ENCODE measurements around the gene NUAK2.
"Not testable (repeated sequence)": the region's sequence is repeated elsewhere in the genome, so short reads cannot be mapped to it uniquely, and the experiment has no call there.

Gene NUAK2

GRCh38 chr1:205321162-205321958 lies at the start of gene NUAK2:
NUAK2 (minus strand) TSS chr1:205321745; CDS start chr1:205321628, 117 bp downstream.
- DNase-seq, result no peak

DNA sequence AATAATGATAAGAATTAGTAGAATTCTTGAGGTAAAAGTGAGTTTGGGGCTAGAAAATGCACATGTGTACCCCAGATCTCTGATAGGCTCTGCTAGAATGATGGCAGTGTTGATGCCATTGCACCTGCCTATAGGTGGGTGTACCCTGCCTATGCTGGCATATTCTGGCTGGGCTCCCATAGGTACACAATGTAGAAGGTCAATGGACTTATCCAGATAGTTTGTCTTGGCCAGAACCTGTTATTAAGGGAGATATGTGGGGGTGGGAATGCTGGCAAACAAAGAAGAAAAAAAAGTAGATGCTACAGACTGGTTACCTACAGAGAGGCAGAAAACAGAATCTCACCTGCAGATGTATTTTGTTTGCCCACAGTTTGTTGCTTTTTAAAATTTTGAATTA lies 49.2 kb upstream of the NUAK2 start:
- no peak for DNase-seq

DNA sequence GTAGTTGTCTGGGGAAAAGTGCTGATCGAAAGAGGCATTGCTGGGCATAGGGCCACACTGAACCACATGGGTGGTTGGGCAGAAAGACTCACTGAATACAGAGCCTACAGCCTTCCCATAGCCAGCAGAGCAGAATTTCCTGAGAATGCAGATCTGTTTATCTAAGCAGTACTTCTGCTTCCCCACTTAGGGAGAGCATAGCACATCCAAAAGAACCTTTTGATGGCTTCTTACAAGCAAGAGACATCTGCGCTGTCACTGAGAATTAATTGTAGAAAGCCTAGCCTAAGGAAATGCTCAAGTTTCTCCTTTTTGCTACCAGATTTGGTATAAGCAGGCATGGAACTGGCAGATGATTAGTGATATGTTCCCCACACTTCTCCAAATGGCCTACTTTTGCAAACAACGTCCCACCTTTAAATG lies 48.2 kb upstream of the NUAK2 start:
- DNase-seq, result no peak

GRCh38 chr1:205368478-205368877 lies 46.9 kb upstream of the NUAK2 start:
- DNase-seq, result no peak

GRCh38 chr1:205365945-205366463 lies 44.5 kb upstream of the NUAK2 start:
- DNase-seq, result no peak

DNA sequence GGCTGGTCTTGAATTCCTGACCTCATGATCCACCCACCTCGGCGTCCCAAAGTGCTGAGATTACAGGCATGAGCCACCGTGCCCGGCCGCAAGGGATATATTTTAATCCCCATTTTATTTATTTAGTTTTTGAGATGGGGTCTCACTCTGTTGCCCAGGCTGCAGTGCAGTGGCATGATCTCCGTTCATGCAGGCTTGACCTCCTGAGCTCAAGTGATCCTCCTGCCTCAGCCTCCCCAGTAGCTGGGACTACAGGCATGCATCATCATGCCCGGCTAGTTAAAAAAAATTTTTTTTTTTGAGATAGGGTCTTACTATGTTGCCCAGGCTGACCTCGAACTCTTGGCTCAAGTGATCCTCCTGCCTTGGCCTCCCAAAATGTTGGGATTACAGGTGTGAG lies 43.5 kb upstream of the NUAK2 start:
- DNase-seq, result not testable (repeated sequence)

- no peak for DNase-seq
These were observed 39.3 kb upstream of the NUAK2 start for GRCh38 chr1:205360891-205361290.

GRCh38 chr1:205359771-205360565 lies 38.4 kb upstream of the NUAK2 start:
- no peak for DNase-seq

DNA sequence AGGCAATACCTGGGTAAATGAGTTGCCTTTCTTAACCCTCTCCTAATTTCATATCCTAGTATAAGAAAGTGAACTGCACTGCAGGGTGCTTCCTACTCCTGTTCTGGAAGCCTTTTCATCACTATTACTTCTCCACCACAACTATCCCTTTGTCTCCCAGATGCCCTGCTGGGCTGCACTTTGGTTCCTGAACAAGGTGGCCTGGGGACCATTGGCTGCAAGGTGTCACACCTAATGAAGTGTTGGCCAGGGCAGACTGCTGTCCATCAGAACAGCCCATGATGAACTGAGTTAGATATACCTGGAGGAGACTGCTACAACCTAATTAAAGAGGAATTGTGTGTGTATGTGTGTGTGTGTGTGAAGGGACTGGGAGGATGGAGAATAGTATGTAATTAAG lies 37.0 kb upstream of the NUAK2 start:
- DNase-seq, result no peak

DNA sequence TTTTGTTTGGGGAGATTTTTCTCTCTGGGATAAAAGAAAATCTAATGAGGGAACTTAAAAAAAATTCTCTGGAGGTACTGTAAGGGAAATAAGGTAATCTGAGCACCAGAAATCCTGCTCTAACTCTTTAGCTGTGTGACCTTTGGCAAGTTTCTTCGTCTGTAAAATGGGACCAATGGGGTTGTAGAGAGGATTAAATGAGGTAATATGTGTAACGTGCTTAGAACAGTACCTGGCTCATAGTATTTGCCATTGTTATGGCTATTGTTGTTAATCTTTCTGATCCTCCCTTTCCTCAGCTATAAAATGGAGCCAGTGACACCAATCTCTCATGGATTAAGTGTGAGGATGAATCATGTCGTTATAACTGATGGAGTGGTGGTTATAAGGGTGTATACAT lies 36.0 kb upstream of the NUAK2 start:
- DNase-seq, result no peak

DNA sequence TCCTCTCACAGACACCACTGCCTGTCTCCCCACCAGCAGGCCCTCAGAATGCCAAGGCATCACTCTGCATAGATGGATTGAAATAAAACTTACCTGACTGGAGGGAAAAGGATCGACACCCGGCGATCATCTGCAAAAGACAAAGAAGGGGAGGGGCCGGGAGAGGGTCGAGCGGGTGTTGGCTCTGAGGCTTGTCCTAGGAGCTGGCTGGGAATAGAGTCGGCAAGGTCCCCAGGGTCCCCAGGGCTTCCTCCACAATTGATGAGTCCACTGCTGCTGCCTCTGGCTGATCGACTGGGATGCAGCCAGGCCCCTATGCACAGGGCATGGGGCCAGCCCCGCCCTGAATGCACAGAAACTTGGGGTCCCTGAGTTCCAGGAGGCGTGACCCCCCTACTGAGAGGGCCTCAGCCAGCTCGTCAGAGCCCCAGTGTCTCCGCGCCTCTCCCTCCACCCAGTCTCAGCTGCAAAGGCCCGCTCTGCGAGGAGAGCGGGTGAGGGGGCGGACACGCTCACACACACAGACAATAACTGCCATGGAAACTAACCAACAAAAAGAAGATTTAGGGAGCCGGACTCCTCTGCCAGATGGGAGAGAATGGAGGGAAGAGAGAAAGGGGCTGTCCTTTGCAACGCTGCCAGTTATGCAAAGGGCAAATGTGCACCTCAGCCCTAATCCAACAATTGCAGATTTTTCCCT lies 35.0 kb upstream of the NUAK2 start, which contains the start of gene KLHDC8A:
Gene KLHDC8A, minus strand, starts transcription at position 483 of the 700 bp plus-strand sequence. CDS start 13,318 bp downstream, outside the sequence.
- DNase-seq, result no peak

DNA sequence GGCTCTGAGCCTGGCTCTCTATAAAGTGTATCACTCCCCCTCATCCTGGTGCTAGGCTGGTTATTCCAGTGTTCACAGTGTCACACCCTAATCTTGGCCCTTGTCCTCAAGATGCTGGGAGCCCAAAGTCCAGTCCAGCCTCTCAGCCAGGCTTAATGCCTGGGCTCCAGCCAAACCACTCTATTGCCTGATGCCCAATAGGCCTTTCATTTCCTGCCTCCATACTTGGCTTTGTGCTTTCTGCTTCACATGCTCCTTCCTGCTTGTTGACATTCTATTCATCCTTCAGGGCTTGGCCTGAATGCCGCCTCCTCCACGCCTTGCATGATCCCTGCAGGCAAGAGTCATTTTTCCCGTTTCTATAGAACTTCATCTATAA lies 33.5 kb upstream of the NUAK2 start:
- no peak for DNase-seq

- DNase-seq, result no peak
These were observed 32.9 kb upstream of the NUAK2 start for GRCh38 chr1:205354259-205355074.

- DNase-seq, result no peak
These were observed 32.1 kb upstream of the NUAK2 start for GRCh38 chr1:205353612-205354011.

- no peak for DNase-seq
These were observed 31.6 kb upstream of the NUAK2 start for GRCh38 chr1:205353191-205353590.

DNA sequence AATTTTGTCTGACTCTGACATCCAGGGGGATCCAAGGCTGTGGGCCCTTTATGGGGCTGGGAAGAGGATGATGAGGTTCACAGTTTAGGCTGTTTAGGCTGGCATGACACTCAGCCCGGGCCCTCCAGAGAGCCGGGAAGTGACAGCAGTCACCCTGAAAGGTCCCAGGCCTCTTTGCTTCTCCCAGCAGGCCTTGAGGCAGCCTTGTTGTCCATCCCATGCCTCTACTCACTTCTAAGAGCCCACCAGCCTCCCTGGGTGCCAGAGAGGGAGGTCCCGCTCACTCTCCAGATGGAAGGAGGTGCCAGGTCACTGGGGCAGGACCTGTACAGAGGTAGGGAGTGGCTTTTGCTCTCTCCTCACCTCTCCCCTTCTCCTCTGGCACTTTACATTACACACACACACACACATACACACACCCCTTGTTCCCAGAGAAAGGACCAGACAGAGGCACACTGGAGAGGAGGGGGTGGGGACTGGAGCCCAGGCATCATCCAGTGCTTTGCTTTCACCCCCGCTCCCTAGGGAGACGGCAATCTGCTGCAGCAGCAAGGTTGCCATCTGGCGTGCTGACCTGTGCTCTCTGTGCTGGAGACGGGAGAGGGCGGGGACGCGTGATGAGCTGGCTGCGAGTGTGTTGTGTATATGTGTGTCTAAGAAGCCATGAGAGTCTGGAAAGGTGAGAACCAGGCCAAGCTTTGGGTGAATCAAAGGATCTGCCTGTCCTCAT lies 30.6 kb upstream of the NUAK2 start:
- DNase-seq, result no peak

GRCh38 chr1:205350691-205351141 lies 29.2 kb upstream of the NUAK2 start:
- no peak for DNase-seq

DNA sequence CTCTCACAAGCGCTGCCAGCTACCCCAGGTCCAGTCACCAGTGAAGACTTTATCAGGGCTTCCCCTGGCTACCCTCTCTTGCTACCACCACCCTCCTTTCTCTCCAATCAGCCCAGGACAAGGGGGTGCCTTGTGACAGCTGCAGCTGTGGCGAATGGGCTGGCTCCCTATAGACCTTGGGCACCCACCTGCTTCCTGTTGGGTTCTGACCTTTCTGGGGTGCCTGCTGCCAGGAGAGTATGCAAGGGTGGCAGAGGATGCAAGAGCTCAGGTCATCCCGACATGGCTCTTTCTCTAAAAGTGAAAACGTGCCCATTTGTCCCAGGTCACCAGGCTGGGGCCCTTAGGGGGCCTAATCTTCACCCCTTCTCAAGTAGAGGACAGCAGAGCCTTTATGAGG lies 28.6 kb upstream of the NUAK2 start:
- DNase-seq, result no peak

DNA sequence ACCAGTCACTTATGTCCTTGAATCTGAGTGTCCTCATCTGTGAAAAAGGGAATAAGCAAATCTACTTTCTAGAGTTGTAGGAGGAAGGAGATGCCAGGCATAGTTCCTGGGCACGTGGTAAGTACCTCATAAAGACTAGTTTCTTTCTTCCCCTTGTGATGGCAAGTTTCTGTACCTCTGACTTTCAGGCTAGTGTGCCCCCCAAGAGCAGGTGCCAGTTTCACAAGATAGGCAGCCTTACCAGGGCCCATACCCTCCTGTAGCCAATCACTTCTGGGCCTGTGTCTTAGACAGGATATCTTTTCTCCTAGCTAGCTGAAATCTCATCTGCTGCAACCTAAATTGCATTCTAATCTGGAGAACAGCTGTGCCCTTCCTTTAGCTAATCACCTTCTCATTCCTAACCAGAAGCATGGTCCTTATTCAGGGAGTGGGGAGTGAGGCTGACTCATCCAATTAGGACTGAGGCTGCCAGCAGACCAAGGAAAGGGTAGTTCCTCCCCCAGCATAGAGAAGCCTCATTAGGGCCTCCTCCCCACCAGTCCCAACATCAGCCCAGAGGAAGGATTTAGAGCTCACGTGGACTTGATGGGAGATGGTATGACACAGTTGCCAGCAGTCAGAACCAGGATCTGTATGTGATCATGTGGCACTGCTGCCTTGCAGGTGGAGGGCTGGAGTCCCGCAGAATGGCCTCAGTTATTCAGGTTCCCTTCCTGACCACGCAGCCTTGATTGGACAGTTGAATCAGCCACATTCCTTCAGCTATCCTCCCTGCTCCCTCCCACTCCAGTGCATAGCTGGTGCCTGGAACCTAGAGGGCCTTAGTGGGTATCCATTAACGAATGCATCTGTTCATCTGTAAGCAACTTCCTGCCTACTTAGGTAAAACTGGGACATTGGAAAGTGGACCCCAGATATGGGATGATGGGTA lies 27.3 kb upstream of the NUAK2 start:
- DNase-seq, result no peak

GRCh38 chr1:205346956-205347574 lies 25.5 kb upstream of the NUAK2 start:
- no peak for DNase-seq

Measured in NK-92 treated with Interleukin-12 subunit alpha and Interleukin-12 subunit beta, amount 100 ng/mL, for 24 hours (cell line).